Measurements from ENCODE around the gene ING2. TPM values are rescaled to one million over a fixed set of nuclear protein-coding genes. Genes with fewer than 3 reads are reported as not detected.
A peak's percentile ranks its signal among the peaks of the same experiment; 100 is the strongest.

The ING2 gene
- polyA plus RNA-seq, 1 donor from 2014 or later: 17.2 TPM

DNA sequence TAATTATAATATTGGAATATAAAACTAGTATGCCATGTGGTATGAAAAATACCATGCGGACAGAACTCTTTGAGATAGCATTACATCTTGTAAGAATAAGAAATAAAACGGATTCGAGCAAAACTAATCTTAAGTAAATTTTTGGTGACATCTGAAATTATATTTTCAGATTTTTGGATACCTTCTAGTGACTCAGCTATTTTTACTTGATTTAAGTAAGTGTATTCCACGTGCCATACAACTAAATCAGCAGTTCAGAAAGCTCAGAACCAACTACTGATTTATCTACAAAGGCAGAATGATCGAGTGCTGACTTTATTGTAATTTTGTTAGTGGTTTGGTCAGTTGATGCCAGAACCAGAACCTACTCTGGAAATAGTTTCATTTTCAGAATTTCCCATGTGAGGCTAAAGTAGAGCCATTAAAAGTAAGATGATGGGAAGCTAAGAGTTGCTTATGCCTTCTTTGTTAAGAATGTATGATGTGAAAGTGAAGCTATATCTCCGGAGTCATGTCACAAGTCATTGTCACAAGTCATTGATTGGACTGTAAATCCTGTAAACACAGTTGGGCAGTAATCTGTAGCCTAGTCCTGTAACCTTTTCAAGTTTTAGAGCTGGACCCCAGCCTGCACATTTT, 4.0 kb downstream of the ING2 start:
- Mint-ChIP-seq H3K4me3 (peak overlapping the region in 1 of 4 donors; percentile 50), H3K36me3 (peaks cover 10% of the 10 kb centered on the region), H3K27ac (no peak overlapping the region), H3K27me3 (no peaks in the 10 kb centered on the region), H3K9me3 (no peaks in the 10 kb centered on the region), H3K4me1 (peaks cover 3 to 8% (median 5%) of the 10 kb centered on the region in 3 donors)

DNA sequence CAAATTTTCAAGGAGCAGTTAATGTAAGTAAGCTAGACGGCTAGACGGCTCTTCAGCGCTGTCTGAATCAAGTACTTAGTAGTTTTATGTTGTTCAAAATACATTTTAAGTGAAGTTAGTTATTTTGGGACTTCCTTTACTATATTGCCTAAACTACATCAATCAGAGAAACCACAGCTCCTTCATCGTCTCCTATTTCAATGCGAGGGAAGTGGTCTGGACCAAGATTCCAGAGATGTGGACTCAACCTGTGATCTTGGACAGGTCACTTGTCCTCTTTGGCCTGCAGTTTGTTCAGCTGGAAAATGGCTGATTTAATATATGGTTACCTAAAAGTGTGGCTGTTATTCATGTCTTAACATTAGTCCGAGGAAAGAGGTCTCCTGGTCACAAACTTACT, 10.6 kb downstream of the ING2 start:
- no peak overlapping the region for H3K4me3 Mint-ChIP-seq
- H3K4me1 Mint-ChIP-seq: peaks cover 0 to 3% (median 0%) of the 10 kb centered on the region in 3 donors
- H3K27ac Mint-ChIP-seq: no peak overlapping the region

DNA sequence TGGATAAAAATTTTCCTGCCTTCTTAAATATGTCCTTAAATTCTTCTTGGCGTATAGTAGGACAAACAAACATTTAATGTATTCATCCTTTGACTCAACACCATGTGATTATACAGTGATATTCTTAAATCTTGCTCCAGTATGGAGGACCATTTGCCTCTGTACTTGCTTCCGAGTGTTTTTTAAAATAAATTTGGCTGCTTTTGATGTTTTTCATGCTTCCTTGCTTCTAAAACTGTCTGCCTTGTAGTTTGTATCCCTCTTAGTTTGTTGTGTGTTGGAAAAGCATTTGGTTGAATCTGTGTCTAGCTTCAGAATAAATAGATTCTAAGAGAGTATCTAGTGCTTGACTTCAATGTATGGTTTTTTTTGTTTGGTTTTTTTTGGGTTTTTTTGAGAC, 12.3 kb downstream of the ING2 start:
- Mint-ChIP-seq H3K27me3 (no peaks in the 10 kb centered on the region), H3K9me3 (no peaks in the 10 kb centered on the region), H3K27ac (no peak overlapping the region), H3K36me3 (peaks cover 2% of the 10 kb centered on the region), H3K4me1 (peaks cover 0 to 1% (median 0%) of the 10 kb centered on the region in 3 donors), H3K4me3 (no peak overlapping the region)

More for the DNA sequence above, 10.6 kb downstream of the ING2 start:
- Mint-ChIP-seq H3K36me3 (peaks cover 6% of the 10 kb centered on the region), H3K9me3 (no peaks in the 10 kb centered on the region), H3K27me3 (no peaks in the 10 kb centered on the region)

DNA sequence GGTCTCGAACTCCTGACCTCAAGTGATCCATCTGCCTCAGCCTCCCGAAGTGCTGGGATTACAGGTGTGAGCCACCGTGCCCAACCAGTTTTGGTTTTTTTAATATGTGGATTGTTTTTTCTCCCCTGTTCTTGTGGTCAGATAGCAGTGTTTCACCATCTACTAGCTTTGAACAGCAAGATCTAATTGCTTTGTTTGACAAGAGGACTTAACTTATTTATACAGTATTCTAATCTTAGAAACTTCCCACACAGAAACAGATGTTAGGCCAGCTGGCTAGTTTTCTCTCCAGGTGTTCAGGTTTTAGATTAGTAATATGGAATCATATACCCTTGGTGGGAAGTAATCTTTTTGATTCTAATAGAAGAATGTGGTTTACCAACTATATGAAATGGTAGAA, 12.9 kb downstream of the ING2 start:
- H3K4me3 Mint-ChIP-seq: no peak overlapping the region

DNA sequence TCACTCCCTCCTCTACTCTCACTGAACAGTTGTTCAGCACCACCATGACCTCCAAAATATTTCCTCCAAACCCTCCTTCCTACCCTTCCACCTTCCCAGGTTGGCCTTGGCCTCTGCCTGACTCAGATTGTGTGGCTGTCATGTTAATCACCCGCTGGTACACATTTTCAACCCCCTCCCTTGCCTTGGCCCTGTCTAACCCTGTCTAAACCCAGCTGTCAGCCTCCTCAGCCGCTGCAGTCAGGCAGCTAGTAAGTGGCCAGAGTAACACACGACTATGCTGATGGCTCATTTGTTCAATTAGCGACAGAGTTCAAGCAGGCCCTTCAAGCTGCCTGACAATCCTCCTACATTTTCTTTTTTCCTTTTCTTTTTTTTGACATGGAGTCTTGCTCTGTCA, 18.0 kb downstream of the ING2 start:
- Mint-ChIP-seq H3K4me1 (no peaks in the 10 kb centered on the region), H3K4me3 (no peak overlapping the region), H3K27me3 (peaks cover 5% of the 10 kb centered on the region), H3K9me3 (no peaks in the 10 kb centered on the region), H3K27ac (no peak overlapping the region), H3K36me3 (no peaks in the 10 kb centered on the region)

More for the DNA sequence above, 12.9 kb downstream of the ING2 start:
- Mint-ChIP-seq H3K4me1 (peaks cover 0 to 1% (median 0%) of the 10 kb centered on the region in 3 donors), H3K27ac (no peak overlapping the region), H3K27me3 (no peaks in the 10 kb centered on the region), H3K9me3 (no peaks in the 10 kb centered on the region), H3K36me3 (peaks cover under 1% of the 10 kb centered on the region)

DNA sequence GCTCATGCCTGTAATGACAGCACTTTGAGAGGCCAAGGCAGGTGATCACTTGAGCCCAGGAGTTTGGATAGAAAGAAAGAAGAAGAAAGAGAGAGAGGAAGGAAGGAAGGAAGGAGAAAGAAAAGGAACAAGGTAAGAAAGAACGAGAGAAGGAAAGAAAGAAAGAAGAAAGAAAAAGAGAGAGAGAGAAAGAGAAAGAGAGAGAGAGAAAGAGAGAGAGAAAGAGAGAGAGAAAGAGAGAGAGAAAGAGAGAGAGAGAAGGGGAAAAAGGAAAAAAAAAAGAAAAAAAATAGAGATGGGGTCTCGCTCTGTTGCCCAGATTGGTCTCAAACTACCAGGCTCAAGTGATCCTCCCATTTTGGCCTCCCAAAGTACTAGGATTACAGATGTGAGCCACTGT, 22.5 kb downstream of the ING2 start:
- Mint-ChIP-seq H3K9me3 (peaks cover 0 to 2% (median 0%) of the 10 kb centered on the region in 3 donors), H3K4me3 (no peak overlapping the region), H3K27ac (no peak overlapping the region), H3K27me3 (peaks cover 9% of the 10 kb centered on the region), H3K36me3 (peaks cover 3% of the 10 kb centered on the region), H3K4me1 (no peaks in the 10 kb centered on the region)

DNA sequence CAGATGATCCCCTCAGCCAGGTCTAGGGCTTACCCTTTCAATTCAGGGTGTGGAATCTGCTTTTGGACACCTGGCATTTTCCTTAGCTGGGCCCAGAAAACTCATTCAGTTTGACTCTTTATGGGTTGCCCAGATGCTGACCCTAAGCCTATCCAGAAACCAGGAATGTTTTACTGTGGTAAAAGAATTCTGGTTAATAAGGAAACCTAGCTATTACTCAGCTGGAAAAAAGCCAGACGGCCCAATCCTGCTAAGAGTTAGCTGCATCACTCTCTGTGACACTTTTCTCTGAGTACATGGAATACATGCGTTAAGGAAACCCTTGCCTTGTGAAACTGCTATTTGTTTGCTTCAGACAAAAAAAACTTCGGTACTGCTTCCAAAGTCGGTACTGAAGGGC, 28.0 kb downstream of the ING2 start:
- peaks cover 4% of the 10 kb centered on the region for H3K27me3 Mint-ChIP-seq
- no peaks in the 10 kb centered on the region for H3K4me1 Mint-ChIP-seq
- no peak overlapping the region for H3K4me3 Mint-ChIP-seq
- no peak overlapping the region for H3K27ac Mint-ChIP-seq
- H3K36me3 Mint-ChIP-seq: peaks cover 3% of the 10 kb centered on the region
- peaks cover 0 to 3% (median 0%) of the 10 kb centered on the region in 3 donors for H3K9me3 Mint-ChIP-seq

DNA sequence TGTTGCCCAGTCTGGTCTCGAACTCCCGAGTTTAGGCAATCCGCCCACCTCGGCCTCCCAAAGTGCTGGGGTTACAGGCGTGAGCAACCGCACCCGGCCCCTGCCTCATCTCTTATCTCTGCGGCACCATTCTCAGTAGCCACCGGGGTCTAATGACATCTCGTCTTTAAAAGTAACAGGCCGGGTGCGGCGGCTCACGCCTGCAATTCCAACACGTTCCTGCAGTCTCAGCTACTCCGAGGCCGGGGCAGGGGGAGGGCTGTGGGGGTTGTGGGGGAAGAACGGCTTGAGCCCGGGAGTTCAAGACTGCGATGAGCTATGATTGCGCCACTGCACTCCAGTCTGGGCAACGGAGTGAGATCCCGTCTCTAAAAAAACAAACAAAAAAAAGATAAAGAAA, 28.8 kb downstream of the ING2 start:
- Mint-ChIP-seq H3K4me1 (no peaks in the 10 kb centered on the region), H3K27ac (no peak overlapping the region), H3K4me3 (no peak overlapping the region), H3K36me3 (peaks cover 3% of the 10 kb centered on the region), H3K27me3 (peaks cover 4% of the 10 kb centered on the region), H3K9me3 (peaks cover 0 to 3% (median 0%) of the 10 kb centered on the region in 3 donors)

DNA sequence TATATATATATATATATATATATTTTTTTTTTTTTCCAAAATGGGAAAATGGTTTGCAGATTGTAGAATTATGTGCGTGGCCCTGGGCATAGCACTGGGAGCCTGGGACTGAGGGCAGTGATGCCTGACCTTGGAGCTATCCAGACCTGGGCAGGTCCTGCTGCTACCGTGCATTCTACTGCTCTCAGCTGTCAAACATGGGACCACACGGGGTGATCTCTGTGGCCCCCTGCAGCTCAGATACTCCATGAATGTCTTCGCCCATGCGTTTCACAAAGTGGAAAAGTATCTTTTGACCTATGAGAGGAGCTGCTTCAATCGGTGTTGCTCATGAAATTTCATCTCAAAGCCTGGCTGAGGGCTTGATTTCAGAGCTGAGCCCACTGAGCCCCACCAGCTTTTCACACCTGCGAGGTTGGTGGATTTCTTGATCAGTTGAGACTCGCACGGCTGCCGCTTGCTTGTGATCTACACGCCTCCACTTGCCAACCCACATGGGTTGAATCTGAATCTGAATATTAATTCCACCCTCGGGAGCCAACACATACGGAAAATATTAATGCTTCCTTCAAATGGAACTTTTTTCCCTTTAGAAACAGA, 35.7 kb downstream of the ING2 start:
- Mint-ChIP-seq H3K27ac (peak overlapping the region in 1 of 3 donors; percentile 16), H3K4me3 (no peak overlapping the region), H3K36me3 (peaks cover 3% of the 10 kb centered on the region), H3K9me3 (peaks cover 2 to 14% (median 12%) of the 10 kb centered on the region in 3 donors), H3K4me1 (no peaks in the 10 kb centered on the region), H3K27me3 (peaks cover 1% of the 10 kb centered on the region)

DNA sequence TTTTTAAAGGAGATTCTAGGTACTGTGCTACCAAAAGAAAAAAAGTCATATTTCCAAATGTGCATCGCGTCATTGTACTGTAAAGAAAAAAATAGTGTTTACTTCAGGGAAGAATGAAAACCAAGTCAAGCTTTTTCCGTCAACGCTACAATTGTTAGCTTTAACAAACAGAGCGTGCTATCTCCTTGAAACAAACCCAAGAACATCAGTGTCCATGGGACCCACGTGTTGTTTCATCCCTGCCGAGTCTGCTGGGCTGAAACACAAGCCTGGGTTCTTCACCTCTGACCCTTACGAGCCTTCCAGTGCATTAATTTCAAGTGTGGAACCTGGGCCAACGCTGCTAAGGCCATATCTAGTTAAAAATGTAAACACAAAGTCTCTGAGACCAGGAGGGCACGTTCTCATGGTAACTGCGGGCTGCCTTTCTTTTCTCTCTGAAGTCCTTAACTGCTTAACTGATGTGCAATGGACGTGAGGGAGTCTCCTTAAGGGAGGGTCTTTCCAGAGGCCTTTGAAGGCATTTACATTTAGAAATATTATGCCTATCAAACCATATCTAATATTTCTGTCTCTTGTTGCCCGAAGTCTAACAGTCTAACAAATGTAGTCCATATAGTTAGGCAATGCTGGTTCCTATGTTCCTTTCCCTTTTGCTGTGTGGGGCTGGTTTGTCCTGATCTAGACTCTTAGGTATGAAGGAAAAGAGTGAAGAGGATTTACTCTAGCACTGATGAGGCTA, 36.3 kb downstream of the ING2 start:
- Mint-ChIP-seq H3K36me3 (peaks cover 3% of the 10 kb centered on the region), H3K27me3 (peaks cover 1% of the 10 kb centered on the region), H3K4me1 (no peaks in the 10 kb centered on the region), H3K4me3 (no peak overlapping the region), H3K27ac (peak overlapping the region in 1 of 3 donors; percentile 16), H3K9me3 (peaks cover 2 to 14% (median 12%) of the 10 kb centered on the region in 3 donors)

DNA sequence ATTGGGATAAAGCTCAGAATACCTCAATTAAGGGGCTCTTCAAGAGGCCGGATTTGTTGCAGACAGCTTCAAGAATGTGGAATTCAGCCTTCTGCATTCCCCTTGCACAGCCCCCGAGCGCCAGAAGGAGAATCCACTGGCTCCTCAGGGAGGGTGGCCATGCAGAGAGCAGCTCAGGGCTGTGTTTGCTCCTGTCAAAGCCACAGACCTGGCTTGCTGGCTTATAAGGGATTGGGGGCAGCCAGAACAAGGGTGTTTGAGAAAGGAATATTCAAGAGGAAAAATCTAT, 36.8 kb downstream of the ING2 start:
- Mint-ChIP-seq H3K4me1 (no peaks in the 10 kb centered on the region), H3K36me3 (peaks cover 3% of the 10 kb centered on the region), H3K27ac (no peak overlapping the region), H3K4me3 (no peak overlapping the region), H3K9me3 (peaks cover 2 to 14% (median 12%) of the 10 kb centered on the region in 3 donors), H3K27me3 (peaks cover 4% of the 10 kb centered on the region)

DNA sequence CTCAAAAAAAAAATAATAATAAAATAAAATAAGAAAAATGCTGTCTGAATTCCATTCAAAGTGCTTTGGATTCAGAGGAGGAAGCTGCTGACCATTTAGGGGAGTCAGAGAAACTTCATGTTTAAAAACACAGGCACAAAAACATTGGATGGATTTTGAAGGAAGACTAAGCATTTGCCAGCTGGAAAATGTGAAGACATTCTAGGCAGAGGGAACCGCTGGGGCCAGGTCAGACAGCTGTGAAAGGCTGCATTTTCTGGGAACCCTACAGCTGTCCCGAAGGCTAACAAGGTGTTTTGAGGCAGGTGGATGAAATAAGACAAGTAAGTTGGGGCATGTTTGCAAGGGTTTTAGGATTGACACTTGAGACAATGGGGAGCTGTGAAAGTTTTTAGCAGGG, 38.6 kb downstream of the ING2 start:
- Mint-ChIP-seq H3K36me3 (peaks cover 3% of the 10 kb centered on the region), H3K4me3 (peak overlapping the region in 1 of 4 donors; percentile 3), H3K4me1 (no peaks in the 10 kb centered on the region), H3K9me3 (peaks cover 2 to 14% (median 12%) of the 10 kb centered on the region in 3 donors), H3K27ac (no peak overlapping the region), H3K27me3 (peaks cover 8% of the 10 kb centered on the region)

DNA sequence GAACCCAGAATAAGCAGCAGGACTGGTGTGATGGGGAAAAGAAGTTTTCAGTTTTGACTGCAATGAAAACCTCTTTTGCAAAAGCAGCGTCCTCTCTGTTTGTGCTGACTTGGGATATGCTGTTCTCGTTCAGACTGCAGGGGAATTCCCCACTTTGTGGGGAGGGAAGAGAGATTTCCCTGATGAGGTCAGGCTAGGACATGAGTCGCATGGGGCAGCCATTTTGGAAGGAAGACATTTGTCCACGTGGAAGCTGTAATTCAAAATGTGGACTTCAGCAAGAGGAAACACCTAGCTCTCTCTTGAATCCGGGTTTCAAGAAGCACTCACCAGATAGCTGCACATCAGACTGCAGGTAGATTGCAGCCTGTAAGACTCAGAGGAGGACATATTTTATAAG, 39.3 kb downstream of the ING2 start:
- Mint-ChIP-seq H3K27me3 (peaks cover 13% of the 10 kb centered on the region), H3K4me3 (no peak overlapping the region), H3K9me3 (peaks cover 2 to 14% (median 12%) of the 10 kb centered on the region in 3 donors), H3K27ac (no peak overlapping the region), H3K36me3 (peaks cover 3% of the 10 kb centered on the region), H3K4me1 (no peaks in the 10 kb centered on the region)

DNA sequence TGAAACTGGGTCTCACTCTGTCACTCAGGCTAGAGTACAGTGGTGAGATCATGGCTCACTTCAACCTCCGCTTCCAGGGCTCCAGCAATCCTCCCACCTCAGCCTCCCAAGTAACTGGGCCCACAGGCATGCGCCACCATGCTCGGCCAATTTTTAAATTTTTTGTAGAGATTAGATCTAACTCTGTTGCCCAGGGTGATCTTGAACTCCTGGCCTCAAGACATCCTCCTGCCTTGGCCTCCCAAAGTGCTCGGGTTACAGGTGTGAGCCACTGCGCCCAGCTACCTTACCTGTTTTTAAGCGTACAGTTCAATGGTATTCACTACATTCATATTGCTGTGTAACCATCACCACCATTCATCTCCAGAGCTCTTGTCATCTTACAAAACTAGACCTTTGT, 41.5 kb downstream of the ING2 start:
- H3K27me3 Mint-ChIP-seq: peaks cover 15% of the 10 kb centered on the region
- no peaks in the 10 kb centered on the region for H3K4me1 Mint-ChIP-seq
- H3K4me3 Mint-ChIP-seq: no peak overlapping the region
- peaks cover 2 to 14% (median 12%) of the 10 kb centered on the region in 3 donors for H3K9me3 Mint-ChIP-seq
- peaks cover 3% of the 10 kb centered on the region for H3K36me3 Mint-ChIP-seq
- H3K27ac Mint-ChIP-seq: no peak overlapping the region

DNA sequence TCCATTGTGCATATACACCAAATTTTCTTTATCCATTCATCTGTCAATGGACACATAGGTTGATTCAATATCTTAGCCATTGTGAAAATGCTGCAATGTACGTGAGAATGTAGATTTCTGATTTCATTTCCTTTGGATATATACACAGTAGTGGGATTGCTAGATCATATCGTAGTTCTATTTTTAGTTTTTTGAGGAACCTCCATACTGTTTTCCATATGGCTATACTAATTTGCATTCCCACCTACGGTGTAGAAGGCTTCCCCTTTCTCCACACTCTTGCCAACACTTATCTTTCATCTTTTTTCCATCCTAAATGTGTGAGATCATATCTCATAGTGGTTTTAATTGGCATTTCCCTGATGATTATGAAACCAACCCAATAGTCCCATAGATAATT, 43.4 kb downstream of the ING2 start:
- no peaks in the 10 kb centered on the region for H3K4me1 Mint-ChIP-seq
- no peak overlapping the region for H3K4me3 Mint-ChIP-seq
- peaks cover 14% of the 10 kb centered on the region for H3K27me3 Mint-ChIP-seq
- peaks cover 2% of the 10 kb centered on the region for H3K36me3 Mint-ChIP-seq
- H3K27ac Mint-ChIP-seq: no peak overlapping the region
- peaks cover 4 to 14% (median 12%) of the 10 kb centered on the region in 3 donors for H3K9me3 Mint-ChIP-seq

All from IgD-negative memory B cell (primary cell).